ENCODE data around the gene MAML2. TPM values are rescaled to one million over a fixed set of nuclear protein-coding genes. Genes with fewer than 3 reads are reported as not detected.

Gene MAML2
- total RNA-seq, 2 experiments from 2014 or later, result 14.1 to 14.3 TPM

DNA sequence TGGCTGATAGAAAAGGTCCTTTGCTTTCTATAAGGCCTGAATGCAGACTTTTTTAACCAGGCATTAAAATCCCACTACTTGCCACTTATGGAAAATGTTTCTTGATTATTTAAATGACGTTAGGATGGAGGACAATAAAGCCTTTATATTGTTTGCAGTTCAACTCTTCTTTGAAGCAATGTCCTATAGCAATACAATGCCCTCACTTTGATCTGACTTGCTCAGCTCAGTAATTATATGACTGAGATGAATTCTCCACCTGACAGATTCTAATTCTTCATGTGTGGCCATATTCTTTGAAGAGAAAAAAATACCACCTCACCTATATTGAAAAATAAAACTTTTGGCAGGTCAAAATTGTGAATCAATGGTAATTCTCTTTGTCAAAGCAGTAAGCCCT lies 237.1 kb downstream of the MAML2 start:
- Mint-ChIP-seq H3K27ac (peak overlapping the region; percentile 39), H3K4me3 (no peak overlapping the region), H3K4me1 (peaks cover 49% of the 10 kb centered on the region), H3K36me3 (peaks cover 27% of the 10 kb centered on the region), H3K9me3 (peaks cover 7% of the 10 kb centered on the region), H3K27me3 (no peaks in the 10 kb centered on the region)
- DNase-seq, result no peak

- no peaks in the 10 kb centered on the region for H3K27me3 Mint-ChIP-seq
- H3K36me3 Mint-ChIP-seq, result peaks cover 33% of the 10 kb centered on the region
- H3K27ac Mint-ChIP-seq, result peak overlapping the region; percentile 64
- DNase-seq, result no peak
- peaks cover 7% of the 10 kb centered on the region for H3K9me3 Mint-ChIP-seq
- H3K4me1 Mint-ChIP-seq, result peaks cover 50% of the 10 kb centered on the region
- no peak overlapping the region for H3K4me3 Mint-ChIP-seq
Measured at GRCh38 chr11:96105197-96105895, 237.6 kb downstream of the MAML2 start.

GRCh38 chr11:96104496-96104895 lies 238.5 kb downstream of the MAML2 start:
- peaks cover 7% of the 10 kb centered on the region for H3K9me3 Mint-ChIP-seq
- no peaks in the 10 kb centered on the region for H3K27me3 Mint-ChIP-seq
- DNase-seq, result no peak
- peaks cover 49% of the 10 kb centered on the region for H3K4me1 Mint-ChIP-seq
- no peak overlapping the region for H3K27ac Mint-ChIP-seq
- peaks cover 38% of the 10 kb centered on the region for H3K36me3 Mint-ChIP-seq
- H3K4me3 Mint-ChIP-seq, result no peak overlapping the region

GRCh38 chr11:96103721-96104120 lies 239.3 kb downstream of the MAML2 start:
- Mint-ChIP-seq H3K36me3 (peaks cover 38% of the 10 kb centered on the region), H3K9me3 (peaks cover 7% of the 10 kb centered on the region)

GRCh38 chr11:96103102-96103501 lies 239.9 kb downstream of the MAML2 start:
- H3K9me3 Mint-ChIP-seq, result peaks cover 7% of the 10 kb centered on the region
- peaks cover 54% of the 10 kb centered on the region for H3K4me1 Mint-ChIP-seq
- peaks cover 35% of the 10 kb centered on the region for H3K36me3 Mint-ChIP-seq
- H3K27ac Mint-ChIP-seq, result no peak overlapping the region
- no peak for DNase-seq
- no peaks in the 10 kb centered on the region for H3K27me3 Mint-ChIP-seq
- no peak overlapping the region for H3K4me3 Mint-ChIP-seq

More at GRCh38 chr11:96103721-96104120, 239.3 kb downstream of the MAML2 start:
- Mint-ChIP-seq H3K4me3 (no peak overlapping the region), H3K4me1 (peaks cover 55% of the 10 kb centered on the region), H3K27me3 (no peaks in the 10 kb centered on the region), H3K27ac (no peak overlapping the region)
- no peak for DNase-seq

GRCh38 chr11:96102664-96103078 lies 240.3 kb downstream of the MAML2 start:
- H3K27me3 Mint-ChIP-seq, result no peaks in the 10 kb centered on the region
- H3K9me3 Mint-ChIP-seq, result peaks cover 7% of the 10 kb centered on the region
- peaks cover 55% of the 10 kb centered on the region for H3K4me1 Mint-ChIP-seq
- no peak overlapping the region for H3K4me3 Mint-ChIP-seq
- DNase-seq, result no peak
- H3K36me3 Mint-ChIP-seq, result peaks cover 34% of the 10 kb centered on the region
- H3K27ac Mint-ChIP-seq, result no peak overlapping the region

- Mint-ChIP-seq H3K27me3 (no peaks in the 10 kb centered on the region), H3K4me3 (no peak overlapping the region), H3K9me3 (peaks cover 7% of the 10 kb centered on the region), H3K27ac (no peak overlapping the region), H3K4me1 (peaks cover 53% of the 10 kb centered on the region), H3K36me3 (peaks cover 32% of the 10 kb centered on the region)
- DNase-seq, result no peak
Measured at GRCh38 chr11:96101146-96101545, 241.8 kb downstream of the MAML2 start.

DNA sequence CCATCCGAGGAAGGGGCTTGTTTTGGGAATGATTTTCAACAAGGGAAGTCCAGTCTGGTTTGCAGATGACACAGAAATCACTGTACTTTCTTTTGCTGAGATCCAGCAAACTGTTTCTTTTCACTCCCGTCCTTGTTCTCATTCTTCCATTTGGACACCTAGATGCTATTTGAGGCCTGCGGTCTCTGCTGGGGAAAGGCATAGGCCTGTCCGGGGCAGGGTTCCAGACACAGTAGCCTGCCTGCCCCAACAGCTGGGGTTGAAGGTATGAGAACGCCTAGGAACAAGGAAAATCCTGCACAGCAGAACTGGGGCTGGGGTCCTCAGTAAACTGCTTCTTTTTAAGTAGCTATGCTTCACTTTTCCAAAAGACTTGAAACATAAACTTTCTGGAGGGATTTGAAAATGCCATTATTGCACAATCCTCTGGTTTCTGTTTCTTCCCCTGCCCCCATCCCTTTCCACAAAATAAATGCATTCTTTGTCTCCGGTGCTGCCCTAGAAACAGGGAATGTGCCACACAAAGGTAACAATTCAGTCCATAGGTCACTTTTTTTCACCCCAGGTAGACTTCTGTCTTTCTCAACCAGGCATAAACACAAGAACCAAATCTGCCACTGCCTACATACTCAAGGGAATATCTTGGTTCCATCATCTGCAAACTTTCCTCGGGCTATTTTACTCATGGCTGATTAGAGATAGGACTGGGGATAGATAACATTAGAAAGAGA lies 244.3 kb downstream of the MAML2 start:
- Mint-ChIP-seq H3K27ac (no peak overlapping the region), H3K27me3 (no peaks in the 10 kb centered on the region), H3K9me3 (peaks cover 2% of the 10 kb centered on the region), H3K4me3 (no peak overlapping the region), H3K4me1 (peaks cover 53% of the 10 kb centered on the region), H3K36me3 (peaks cover 25% of the 10 kb centered on the region)
- no peak for DNase-seq

DNA sequence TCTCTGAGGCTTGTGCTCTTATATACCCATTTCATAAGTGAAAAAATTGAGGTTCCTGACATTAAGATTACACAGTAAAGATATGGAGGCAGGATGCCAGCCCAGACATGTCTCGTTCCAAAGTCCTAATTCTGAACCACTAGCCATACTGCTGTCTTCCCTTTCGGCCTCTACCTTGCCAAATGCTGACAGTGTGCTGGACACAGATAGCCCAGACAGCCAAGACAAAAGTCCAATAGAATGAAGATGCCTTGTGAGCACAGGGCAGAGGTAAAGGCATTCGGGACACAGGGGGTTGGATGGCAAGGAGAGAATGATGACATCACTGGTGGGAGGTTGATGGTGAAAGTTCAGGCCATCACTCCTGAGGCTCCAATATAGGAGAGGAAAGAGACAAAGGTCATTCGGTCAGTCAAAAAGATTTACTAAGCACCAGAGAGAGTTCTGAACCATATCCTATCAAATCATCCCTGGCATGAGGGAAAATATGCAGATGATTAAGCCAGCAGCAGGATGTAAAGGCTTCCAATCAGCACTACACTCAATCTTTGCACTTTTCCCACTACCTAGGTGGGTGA lies 245.1 kb downstream of the MAML2 start:
- DNase-seq, result no peak
- H3K36me3 Mint-ChIP-seq, result peaks cover 28% of the 10 kb centered on the region
- no peak overlapping the region for H3K27ac Mint-ChIP-seq
- no peak overlapping the region for H3K4me3 Mint-ChIP-seq
- H3K9me3 Mint-ChIP-seq, result peaks cover 1% of the 10 kb centered on the region
- H3K27me3 Mint-ChIP-seq, result no peaks in the 10 kb centered on the region
- H3K4me1 Mint-ChIP-seq, result peaks cover 51% of the 10 kb centered on the region

GRCh38 chr11:96096360-96096759 lies 246.6 kb downstream of the MAML2 start:
- Mint-ChIP-seq H3K4me3 (no peak overlapping the region), H3K27me3 (no peaks in the 10 kb centered on the region), H3K36me3 (peaks cover 36% of the 10 kb centered on the region), H3K27ac (no peak overlapping the region), H3K4me1 (peaks cover 58% of the 10 kb centered on the region), H3K9me3 (no peaks in the 10 kb centered on the region)
- DNase-seq, result no peak

- H3K36me3 Mint-ChIP-seq, result peaks cover 35% of the 10 kb centered on the region
- no peaks in the 10 kb centered on the region for H3K27me3 Mint-ChIP-seq
- H3K4me1 Mint-ChIP-seq, result peaks cover 62% of the 10 kb centered on the region
- H3K4me3 Mint-ChIP-seq, result no peak overlapping the region
- no peaks in the 10 kb centered on the region for H3K9me3 Mint-ChIP-seq
- H3K27ac Mint-ChIP-seq, result peak overlapping the region; percentile 5
- no peak for DNase-seq
Measured at GRCh38 chr11:96095884-96096303, 247.1 kb downstream of the MAML2 start.

- no peak overlapping the region for H3K4me3 Mint-ChIP-seq
- peak overlapping the region; percentile 35 for H3K27ac Mint-ChIP-seq
- DNase-seq, result no peak
- no peaks in the 10 kb centered on the region for H3K9me3 Mint-ChIP-seq
- H3K36me3 Mint-ChIP-seq, result peaks cover 29% of the 10 kb centered on the region
- peaks cover 65% of the 10 kb centered on the region for H3K4me1 Mint-ChIP-seq
- no peaks in the 10 kb centered on the region for H3K27me3 Mint-ChIP-seq
Measured at GRCh38 chr11:96094156-96094555, 248.8 kb downstream of the MAML2 start.

DNA sequence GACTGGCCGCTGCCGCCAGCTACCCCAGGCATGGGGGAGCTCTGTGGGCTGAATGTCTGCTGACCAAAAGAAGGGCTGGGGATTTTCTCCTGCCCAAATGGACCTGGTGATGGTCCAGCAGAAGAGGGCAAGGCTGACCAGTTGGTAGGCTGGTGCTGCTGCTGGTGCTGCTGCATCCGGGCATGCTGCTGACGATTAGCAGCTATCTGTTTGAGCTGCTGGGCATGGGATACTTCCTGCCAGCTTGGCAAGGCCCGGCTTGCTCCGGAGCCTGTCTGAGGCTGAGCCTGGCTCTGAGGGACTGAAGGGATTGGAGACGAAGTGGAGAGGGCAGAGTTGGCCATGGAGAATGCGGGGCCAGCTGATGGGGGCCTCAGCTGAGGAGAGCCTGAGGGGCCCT lies 250.5 kb downstream of the MAML2 start:
- Mint-ChIP-seq H3K9me3 (peaks cover under 1% of the 10 kb centered on the region), H3K27me3 (no peaks in the 10 kb centered on the region), H3K36me3 (peaks cover 45% of the 10 kb centered on the region), H3K4me3 (no peak overlapping the region), H3K27ac (no peak overlapping the region), H3K4me1 (peaks cover 66% of the 10 kb centered on the region)
- DNase-seq, result no peak

- peaks cover 67% of the 10 kb centered on the region for H3K4me1 Mint-ChIP-seq
- H3K27me3 Mint-ChIP-seq, result no peaks in the 10 kb centered on the region
- H3K27ac Mint-ChIP-seq, result no peak overlapping the region
- no peak for DNase-seq
- H3K9me3 Mint-ChIP-seq, result peaks cover 4% of the 10 kb centered on the region
- H3K36me3 Mint-ChIP-seq, result peaks cover 51% of the 10 kb centered on the region
- H3K4me3 Mint-ChIP-seq, result no peak overlapping the region
Measured at GRCh38 chr11:96091476-96091875, 251.5 kb downstream of the MAML2 start.

DNA sequence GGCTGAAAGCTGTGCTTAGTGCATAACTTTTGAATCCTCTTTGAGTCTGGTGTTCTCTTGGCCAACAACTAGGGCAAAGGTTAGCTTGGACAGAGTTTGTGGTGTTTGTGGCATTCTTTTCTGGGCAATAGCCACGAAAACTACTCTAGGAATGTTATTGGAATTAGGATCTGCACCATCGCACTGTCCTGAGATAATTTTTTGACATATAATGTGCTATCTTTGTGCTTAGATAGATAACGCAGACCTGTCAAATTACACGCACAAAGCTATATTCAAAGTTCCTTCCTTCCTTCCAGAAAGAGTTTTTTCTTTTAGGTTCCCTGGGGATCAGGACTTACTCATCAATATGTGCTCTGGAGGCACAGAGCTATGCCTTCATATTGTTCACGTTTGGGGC lies 252.3 kb downstream of the MAML2 start:
- Mint-ChIP-seq H3K36me3 (peaks cover 52% of the 10 kb centered on the region), H3K4me1 (peaks cover 68% of the 10 kb centered on the region), H3K4me3 (no peak overlapping the region), H3K27ac (no peak overlapping the region), H3K9me3 (peaks cover 4% of the 10 kb centered on the region), H3K27me3 (no peaks in the 10 kb centered on the region)
- DNase-seq, result no peak

Measured in activated naive CD8-positive, alpha-beta T cell treated with anti-CD3 and anti-CD28 coated beads for 36 hours (primary cell).